OCI-LY1 (cell line): ENCODE results near the gene WDR35.

Experiments
- H2AFZ ChIP-seq: fragments of 200-600 bp; sonication (generic), shearing (Covaris generic); 2 replicates; pipeline ENCODE4 v1.6.0; 2014; ENCODE audit warnings: antibody characterized with exemption, mild to moderate bottlenecking, low read length
- H3F3A ChIP-seq: fragments of 200-600 bp; sonication (generic), shearing (Covaris generic); 2 replicates; pipeline ENCODE4 v1.6.0; 2014; ENCODE audit warnings: mild to moderate bottlenecking, antibody characterized with exemption, low read length, moderate library complexity; ENCODE audit not compliant: insufficient read depth
- H3K27ac ChIP-seq: fragments of 200-600 bp; sonication (generic); 2 replicates; pipeline ENCODE4 v1.5.1; 2014; ENCODE audit warnings: low read length, mixed run types, mild to moderate bottlenecking, low read depth; ENCODE audit not compliant: poor library complexity, severe bottlenecking
- H3K27me3 ChIP-seq: fragments of 200-600 bp; sonication (generic); 2 replicates; pipeline ENCODE4 v1.6.0; 2014; ENCODE audit warnings: antibody characterized with exemption, mild to moderate bottlenecking, low read length, moderate library complexity; ENCODE audit not compliant: insufficient read depth
- H3K36me3 ChIP-seq: fragments of 200-600 bp; sonication (generic); 2 replicates; pipeline ENCODE4 v1.6.1; 2014; ENCODE audit warnings: mild to moderate bottlenecking, antibody characterized with exemption, low read length, moderate library complexity, mixed read lengths; ENCODE audit not compliant: insufficient read depth
- H3K4me1 ChIP-seq: fragments of 200-600 bp; sonication (generic); 2 replicates; pipeline ENCODE4 v1.5.1; 2014; ENCODE audit warnings: mild to moderate bottlenecking, low read length, moderate library complexity; ENCODE audit not compliant: insufficient read depth, severe bottlenecking
- H3K4me2 ChIP-seq: fragments of 200-600 bp; sonication (generic), shearing (Covaris generic); 2 replicates; pipeline ENCODE4 v1.6.1; 2014; ENCODE audit warnings: low read length
- H3K4me3 ChIP-seq: fragments of 200-600 bp; sonication (generic); 2 replicates; pipeline ENCODE4 v1.5.1; 2014; ENCODE audit warnings: low read length, low read depth, mild to moderate bottlenecking, mixed read lengths; ENCODE audit not compliant: poor library complexity, severe bottlenecking
- H3K79me2 ChIP-seq: fragments of 200-600 bp; shearing (Covaris generic); 2 replicates; pipeline ENCODE4 v1.6.1; 2016; ENCODE audit warnings: mixed run types, low read length, mixed read lengths; ENCODE audit not compliant: insufficient read depth
- H3K9ac ChIP-seq: fragments of 200-600 bp; sonication (generic), shearing (Covaris generic); 2 replicates; pipeline ENCODE4 v1.6.1; 2014; ENCODE audit warnings: mild to moderate bottlenecking, low read length, mixed read lengths
- H3K9me2 ChIP-seq: fragments of 200-600 bp; sonication (generic), shearing (Covaris generic); 2 replicates; pipeline ENCODE4 v1.6.1; 2014; ENCODE audit warnings: low read depth, mild to moderate bottlenecking, low read length, mixed read lengths
- H3K9me3 ChIP-seq: fragments of 200-600 bp; shearing (Covaris generic); 2 replicates; pipeline ENCODE4 v1.6.1; 2014; ENCODE audit warnings: low read length, mixed read lengths
- H4K20me1 ChIP-seq: fragments of 200-600 bp; sonication (generic), shearing (Covaris generic); 2 replicates; pipeline ENCODE4 v1.6.0; 2016; ENCODE audit warnings: mild to moderate bottlenecking, low read length; ENCODE audit not compliant: insufficient read depth
- EZH2 ChIP-seq: fragments of 200-600 bp; sonication (generic), shearing (Covaris generic); IDR thresholded peaks from 2 replicates; pipeline ENCODE4 v1.8.0; 2017; ENCODE audit warnings: borderline replicate concordance, mixed run types, mild to moderate bottlenecking, antibody characterized with exemption, low read length, moderate library complexity, mixed read lengths
- TF ChIP-seq, protein P1 (sequence below): fragments of 200-600 bp; sonication (generic), shearing (Covaris generic); IDR thresholded peaks from 2 replicates; pipeline ENCODE4 v1.5.1; 2017; ENCODE audit warnings: mild to moderate bottlenecking, antibody characterized with exemption, low read length, moderate library complexity, mixed read lengths

Gene WDR35

DNA sequence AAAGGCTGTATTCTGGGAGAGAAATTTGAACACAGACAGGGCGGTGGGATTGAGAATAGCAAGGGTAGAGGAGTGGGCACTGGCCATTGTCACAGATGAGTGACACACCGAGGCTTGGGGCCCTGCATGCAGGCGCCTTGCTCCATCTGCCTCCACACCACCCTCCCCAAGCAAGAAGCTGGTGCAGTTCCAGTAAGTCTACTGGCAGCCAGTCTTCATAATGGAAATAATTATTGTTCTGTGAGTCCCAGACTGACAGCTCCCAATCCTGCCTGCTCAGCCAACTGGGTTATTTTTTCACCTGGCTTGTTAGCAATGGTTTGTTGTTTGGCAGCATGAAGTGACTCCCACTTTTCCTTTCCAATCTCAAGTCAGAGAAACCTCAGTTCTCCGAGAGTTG lies 101.1 kb downstream of the WDR35 start:
- H3K9me3 ChIP-seq, result no peaks in the 10 kb centered on the region

DNA sequence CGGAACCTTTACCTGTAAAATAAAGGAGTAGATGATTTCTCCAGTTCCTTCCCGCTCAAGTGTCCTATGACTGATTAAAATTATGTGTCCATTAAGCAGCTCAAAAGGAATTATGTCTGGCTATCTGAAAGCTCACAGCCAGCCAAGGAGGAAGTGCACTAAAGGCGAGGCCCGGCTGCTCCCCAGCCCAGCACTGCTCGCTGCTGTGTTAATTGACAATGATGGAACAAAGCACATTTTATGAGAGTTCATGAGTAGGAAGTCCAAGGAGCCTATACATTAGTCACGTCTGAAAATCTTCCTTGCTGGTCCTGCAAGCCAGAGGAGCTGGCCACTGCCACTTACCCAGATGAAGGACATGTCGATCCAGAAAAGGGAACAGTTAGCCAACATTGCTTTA lies 102.4 kb downstream of the WDR35 start:
- Histone ChIP-seq H3K79me2 (no peaks in the 10 kb centered on the region), H3K9me3 (no peaks in the 10 kb centered on the region), H3K4me3 (no peak overlapping the region), H3K36me3 (no peaks in the 10 kb centered on the region; the same call in 1 of the 2 replicates), H4K20me1 (no peaks in the 10 kb centered on the region), H3K9me2 (no peaks in the 10 kb centered on the region), H2AFZ (no peak overlapping the region), H3K4me2 (no peak overlapping the region), H3K9ac (no peak overlapping the region), H3F3A (no peaks in the 10 kb centered on the region), H3K4me1 (no peaks in the 10 kb centered on the region), H3K27me3 (no peaks in the 10 kb centered on the region), H3K27ac (no peak overlapping the region)
- TF ChIP-seq, protein P1, sequence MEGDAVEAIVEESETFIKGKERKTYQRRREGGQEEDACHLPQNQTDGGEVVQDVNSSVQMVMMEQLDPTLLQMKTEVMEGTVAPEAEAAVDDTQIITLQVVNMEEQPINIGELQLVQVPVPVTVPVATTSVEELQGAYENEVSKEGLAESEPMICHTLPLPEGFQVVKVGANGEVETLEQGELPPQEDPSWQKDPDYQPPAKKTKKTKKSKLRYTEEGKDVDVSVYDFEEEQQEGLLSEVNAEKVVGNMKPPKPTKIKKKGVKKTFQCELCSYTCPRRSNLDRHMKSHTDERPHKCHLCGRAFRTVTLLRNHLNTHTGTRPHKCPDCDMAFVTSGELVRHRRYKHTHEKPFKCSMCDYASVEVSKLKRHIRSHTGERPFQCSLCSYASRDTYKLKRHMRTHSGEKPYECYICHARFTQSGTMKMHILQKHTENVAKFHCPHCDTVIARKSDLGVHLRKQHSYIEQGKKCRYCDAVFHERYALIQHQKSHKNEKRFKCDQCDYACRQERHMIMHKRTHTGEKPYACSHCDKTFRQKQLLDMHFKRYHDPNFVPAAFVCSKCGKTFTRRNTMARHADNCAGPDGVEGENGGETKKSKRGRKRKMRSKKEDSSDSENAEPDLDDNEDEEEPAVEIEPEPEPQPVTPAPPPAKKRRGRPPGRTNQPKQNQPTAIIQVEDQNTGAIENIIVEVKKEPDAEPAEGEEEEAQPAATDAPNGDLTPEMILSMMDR, result no peak
- no peak for TF ChIP-seq EZH2

More for the DNA sequence above, 101.1 kb downstream of the WDR35 start:
- no peaks in the 10 kb centered on the region for H3K27me3 ChIP-seq
- H3F3A ChIP-seq, result no peaks in the 10 kb centered on the region
- H3K4me2 ChIP-seq, result no peak overlapping the region
- TF ChIP-seq, protein P1, result no peak
- TF ChIP-seq EZH2, result no peak
- no peaks in the 10 kb centered on the region for H3K79me2 ChIP-seq
- no peaks in the 10 kb centered on the region for H4K20me1 ChIP-seq
- H3K9ac ChIP-seq, result no peak overlapping the region
- peaks cover 4% of the 10 kb centered on the region; the same call in 1 of the 2 replicates for H3K36me3 ChIP-seq
- H3K4me1 ChIP-seq, result no peaks in the 10 kb centered on the region
- H2AFZ ChIP-seq, result no peak overlapping the region
- H3K27ac ChIP-seq, result no peak overlapping the region
- H3K4me3 ChIP-seq, result no peak overlapping the region
- H3K9me2 ChIP-seq, result no peaks in the 10 kb centered on the region

DNA sequence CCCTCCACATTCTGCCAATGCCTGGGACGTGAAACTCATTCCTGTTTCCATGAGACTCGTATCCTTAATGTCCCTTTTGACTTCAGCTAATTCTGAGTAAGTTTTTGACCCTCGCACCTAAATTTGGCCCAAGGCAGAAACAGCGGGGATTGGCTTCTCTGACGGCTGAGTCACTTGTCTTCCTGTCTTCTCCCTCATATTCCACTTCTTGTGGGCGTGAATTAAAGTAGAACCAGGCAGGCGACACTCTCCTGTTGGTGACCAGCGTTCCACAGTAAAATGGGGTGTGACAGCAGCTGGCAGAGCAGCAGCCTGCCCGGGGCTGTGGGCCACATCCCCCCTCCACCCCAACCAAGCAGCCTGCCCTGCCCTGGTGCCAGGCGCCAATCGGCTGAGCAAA lies 103.6 kb downstream of the WDR35 start:
- Histone ChIP-seq H3K27ac (no peak overlapping the region), H3K9me3 (no peaks in the 10 kb centered on the region), H3K9ac (no peak overlapping the region), H3K36me3 (no peaks in the 10 kb centered on the region), H3K4me3 (no peak overlapping the region), H3K9me2 (no peaks in the 10 kb centered on the region), H4K20me1 (no peaks in the 10 kb centered on the region), H3K4me1 (no peaks in the 10 kb centered on the region), H3F3A (no peaks in the 10 kb centered on the region), H2AFZ (no peak overlapping the region), H3K27me3 (no peaks in the 10 kb centered on the region), H3K4me2 (no peak overlapping the region), H3K79me2 (no peaks in the 10 kb centered on the region)
- TF ChIP-seq, protein P1, result no peak
- TF ChIP-seq EZH2, result no peak
